ENCODE data around the gene PAGR1.
A peak's percentile ranks its signal among the peaks of the same experiment; 100 is the strongest.

Gene PAGR1

DNA sequence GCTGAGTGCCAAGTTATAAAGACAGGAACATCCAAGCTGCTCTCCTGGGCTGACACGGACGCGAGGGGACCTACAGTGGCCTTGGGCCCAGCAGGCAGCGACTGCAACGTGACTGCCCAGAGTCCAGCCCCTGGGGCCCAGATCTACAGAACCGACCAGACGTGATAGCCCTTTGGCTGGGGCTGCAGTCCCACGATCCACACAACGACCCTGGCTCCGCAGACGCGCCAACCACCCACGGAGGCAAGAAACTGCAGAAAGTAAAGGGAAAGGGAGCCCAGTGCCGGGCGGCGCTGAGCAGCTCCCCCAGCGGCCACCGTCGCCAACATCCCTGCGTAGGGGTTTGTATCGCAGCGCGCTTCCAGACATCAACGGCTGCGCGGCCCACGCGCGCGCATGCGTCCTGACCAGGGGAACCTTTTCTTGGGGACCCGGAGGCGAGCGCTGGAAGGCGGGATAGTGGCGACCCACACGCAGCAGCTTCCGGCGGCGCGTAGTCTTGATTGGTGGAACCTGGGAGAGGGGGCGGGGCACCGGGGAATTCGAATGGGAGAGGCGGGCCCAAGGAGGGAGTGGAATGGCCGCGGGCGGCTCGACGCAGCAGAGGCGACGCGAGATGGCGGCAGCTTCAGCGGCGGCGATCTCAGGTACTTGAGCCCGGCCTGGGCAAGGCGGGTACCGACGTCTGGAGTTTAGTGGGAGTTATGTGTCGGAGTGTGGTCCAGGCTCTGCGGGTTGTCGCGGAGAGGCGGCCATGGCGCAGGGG, 25.6 kb upstream of the PAGR1 start, which contains the start of gene KIF22 (continued):
- TF ChIP-seq OVOL3 (tag by site-specific recombination; IDR thresholded peaks at IDR 0.05) (no peak; the same call in 1 of the 2 replicates), ZNF146 (tag by site-specific recombination; IDR thresholded peaks at IDR 0.05) (0 out of 2 replicates have a peak, but pooled peaks have one; percentile 54), WT1 (tag by site-specific recombination; IDR thresholded peaks at IDR 0.05) (peak; percentile 69), ZNF48 (tag by site-specific recombination; IDR thresholded peaks at IDR 0.05) (no peak), ZNF585B (tag by site-specific recombination; IDR thresholded peaks at IDR 0.05) (no peak), ZSCAN30 (tag by site-specific recombination; IDR thresholded peaks at IDR 0.05) (peak; percentile 84), ZNF501 (tag by site-specific recombination; IDR thresholded peaks at IDR 0.05) (peak; percentile 88), REPIN1 (tag by site-specific recombination; IDR thresholded peaks at IDR 0.05; ENCODE audit: low read depth) (0 out of 2 replicates have a peak, but pooled peaks have one; percentile 50), ZNF76 (tag by site-specific recombination; IDR thresholded peaks at IDR 0.05; ENCODE audit: borderline replicate concordance, low read depth) (peak; percentile 58; the same call in 1 of the 2 replicates), ZNF302 (tag by site-specific recombination; IDR thresholded peaks at IDR 0.05; ENCODE audit: low read depth) (no peak), ZBTB48 (tag by site-specific recombination; IDR thresholded peaks at IDR 0.05) (peak; percentile 76), ZNF561 (tag by site-specific recombination; IDR thresholded peaks at IDR 0.05; ENCODE audit: borderline replicate concordance) (0 out of 2 replicates have a peak, but pooled peaks have one; percentile 55), KLF1 (tag by site-specific recombination; IDR thresholded peaks at IDR 0.05) (peak; percentile 54), KLF8 (tag by site-specific recombination; IDR thresholded peaks at IDR 0.05) (peak; percentile 59; the same call in 1 of the 2 replicates), ZFHX2 (tag by site-specific recombination; conservative IDR thresholded peaks at IDR 0.05) (peak; percentile 93), KLF9 (tag by site-specific recombination; IDR thresholded peaks at IDR 0.05; ENCODE audit: low read depth) (peak; percentile 93), ZNF324 (tag by site-specific recombination; IDR thresholded peaks at IDR 0.05) (peak; percentile 46; the same call in 1 of the 2 replicates), ZNF391 (tag by site-specific recombination; IDR thresholded peaks at IDR 0.05; ENCODE audit: borderline replicate concordance, low read depth) (peak; percentile 87; the same call in 1 of the 2 replicates), SP3 (tag by site-specific recombination; IDR thresholded peaks at IDR 0.05) (peak; percentile 95), ZNF121 (tag by site-specific recombination; IDR thresholded peaks at IDR 0.05) (peak; percentile 48; the same call in 1 of the 2 replicates), ZNF16 (tag by site-specific recombination; IDR thresholded peaks at IDR 0.05; ENCODE audit: low read depth) (no peak)
- TF ChIP-seq, protein P1, sequence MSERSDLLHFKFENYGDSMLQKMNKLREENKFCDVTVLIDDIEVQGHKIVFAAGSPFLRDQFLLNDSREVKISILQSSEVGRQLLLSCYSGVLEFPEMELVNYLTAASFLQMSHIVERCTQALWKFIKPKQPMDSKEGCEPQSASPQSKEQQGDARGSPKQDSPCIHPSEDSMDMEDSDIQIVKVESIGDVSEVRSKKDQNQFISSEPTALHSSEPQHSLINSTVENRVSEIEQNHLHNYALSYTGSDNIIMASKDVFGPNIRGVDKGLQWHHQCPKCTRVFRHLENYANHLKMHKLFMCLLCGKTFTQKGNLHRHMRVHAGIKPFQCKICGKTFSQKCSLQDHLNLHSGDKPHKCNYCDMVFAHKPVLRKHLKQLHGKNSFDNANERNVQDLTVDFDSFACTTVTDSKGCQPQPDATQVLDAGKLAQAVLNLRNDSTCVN (tag by site-specific recombination; optimal IDR thresholded peaks at IDR 0.05), result peak; percentile 95
- TF ChIP-seq, protein P2, sequence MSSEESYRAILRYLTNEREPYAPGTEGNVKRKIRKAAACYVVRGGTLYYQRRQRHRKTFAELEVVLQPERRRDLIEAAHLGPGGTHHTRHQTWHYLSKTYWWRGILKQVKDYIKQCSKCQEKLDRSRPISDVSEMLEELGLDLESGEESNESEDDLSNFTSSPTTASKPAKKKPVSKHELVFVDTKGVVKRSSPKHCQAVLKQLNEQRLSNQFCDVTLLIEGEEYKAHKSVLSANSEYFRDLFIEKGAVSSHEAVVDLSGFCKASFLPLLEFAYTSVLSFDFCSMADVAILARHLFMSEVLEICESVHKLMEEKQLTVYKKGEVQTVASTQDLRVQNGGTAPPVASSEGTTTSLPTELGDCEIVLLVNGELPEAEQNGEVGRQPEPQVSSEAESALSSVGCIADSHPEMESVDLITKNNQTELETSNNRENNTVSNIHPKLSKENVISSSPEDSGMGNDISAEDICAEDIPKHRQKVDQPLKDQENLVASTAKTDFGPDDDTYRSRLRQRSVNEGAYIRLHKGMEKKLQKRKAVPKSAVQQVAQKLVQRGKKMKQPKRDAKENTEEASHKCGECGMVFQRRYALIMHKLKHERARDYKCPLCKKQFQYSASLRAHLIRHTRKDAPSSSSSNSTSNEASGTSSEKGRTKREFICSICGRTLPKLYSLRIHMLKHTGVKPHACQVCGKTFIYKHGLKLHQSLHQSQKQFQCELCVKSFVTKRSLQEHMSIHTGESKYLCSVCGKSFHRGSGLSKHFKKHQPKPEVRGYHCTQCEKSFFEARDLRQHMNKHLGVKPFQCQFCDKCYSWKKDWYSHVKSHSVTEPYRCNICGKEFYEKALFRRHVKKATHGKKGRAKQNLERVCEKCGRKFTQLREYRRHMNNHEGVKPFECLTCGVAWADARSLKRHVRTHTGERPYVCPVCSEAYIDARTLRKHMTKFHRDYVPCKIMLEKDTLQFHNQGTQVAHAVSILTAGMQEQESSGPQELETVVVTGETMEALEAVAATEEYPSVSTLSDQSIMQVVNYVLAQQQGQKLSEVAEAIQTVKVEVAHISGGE (tag by site-specific recombination; conservative IDR thresholded peaks at IDR 0.05; ENCODE audit: low read depth), result peak; percentile 99
- TF ChIP-seq, protein P3, sequence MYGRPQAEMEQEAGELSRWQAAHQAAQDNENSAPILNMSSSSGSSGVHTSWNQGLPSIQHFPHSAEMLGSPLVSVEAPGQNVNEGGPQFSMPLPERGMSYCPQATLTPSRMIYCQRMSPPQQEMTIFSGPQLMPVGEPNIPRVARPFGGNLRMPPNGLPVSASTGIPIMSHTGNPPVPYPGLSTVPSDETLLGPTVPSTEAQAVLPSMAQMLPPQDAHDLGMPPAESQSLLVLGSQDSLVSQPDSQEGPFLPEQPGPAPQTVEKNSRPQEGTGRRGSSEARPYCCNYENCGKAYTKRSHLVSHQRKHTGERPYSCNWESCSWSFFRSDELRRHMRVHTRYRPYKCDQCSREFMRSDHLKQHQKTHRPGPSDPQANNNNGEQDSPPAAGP (tag by site-specific recombination; IDR thresholded peaks at IDR 0.05), result peak; percentile 73
- TF ChIP-seq, protein P4, sequence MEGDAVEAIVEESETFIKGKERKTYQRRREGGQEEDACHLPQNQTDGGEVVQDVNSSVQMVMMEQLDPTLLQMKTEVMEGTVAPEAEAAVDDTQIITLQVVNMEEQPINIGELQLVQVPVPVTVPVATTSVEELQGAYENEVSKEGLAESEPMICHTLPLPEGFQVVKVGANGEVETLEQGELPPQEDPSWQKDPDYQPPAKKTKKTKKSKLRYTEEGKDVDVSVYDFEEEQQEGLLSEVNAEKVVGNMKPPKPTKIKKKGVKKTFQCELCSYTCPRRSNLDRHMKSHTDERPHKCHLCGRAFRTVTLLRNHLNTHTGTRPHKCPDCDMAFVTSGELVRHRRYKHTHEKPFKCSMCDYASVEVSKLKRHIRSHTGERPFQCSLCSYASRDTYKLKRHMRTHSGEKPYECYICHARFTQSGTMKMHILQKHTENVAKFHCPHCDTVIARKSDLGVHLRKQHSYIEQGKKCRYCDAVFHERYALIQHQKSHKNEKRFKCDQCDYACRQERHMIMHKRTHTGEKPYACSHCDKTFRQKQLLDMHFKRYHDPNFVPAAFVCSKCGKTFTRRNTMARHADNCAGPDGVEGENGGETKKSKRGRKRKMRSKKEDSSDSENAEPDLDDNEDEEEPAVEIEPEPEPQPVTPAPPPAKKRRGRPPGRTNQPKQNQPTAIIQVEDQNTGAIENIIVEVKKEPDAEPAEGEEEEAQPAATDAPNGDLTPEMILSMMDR (tag by site-specific recombination; IDR thresholded peaks at IDR 0.05), result peak; percentile 96
- TF ChIP-seq, protein P5, sequence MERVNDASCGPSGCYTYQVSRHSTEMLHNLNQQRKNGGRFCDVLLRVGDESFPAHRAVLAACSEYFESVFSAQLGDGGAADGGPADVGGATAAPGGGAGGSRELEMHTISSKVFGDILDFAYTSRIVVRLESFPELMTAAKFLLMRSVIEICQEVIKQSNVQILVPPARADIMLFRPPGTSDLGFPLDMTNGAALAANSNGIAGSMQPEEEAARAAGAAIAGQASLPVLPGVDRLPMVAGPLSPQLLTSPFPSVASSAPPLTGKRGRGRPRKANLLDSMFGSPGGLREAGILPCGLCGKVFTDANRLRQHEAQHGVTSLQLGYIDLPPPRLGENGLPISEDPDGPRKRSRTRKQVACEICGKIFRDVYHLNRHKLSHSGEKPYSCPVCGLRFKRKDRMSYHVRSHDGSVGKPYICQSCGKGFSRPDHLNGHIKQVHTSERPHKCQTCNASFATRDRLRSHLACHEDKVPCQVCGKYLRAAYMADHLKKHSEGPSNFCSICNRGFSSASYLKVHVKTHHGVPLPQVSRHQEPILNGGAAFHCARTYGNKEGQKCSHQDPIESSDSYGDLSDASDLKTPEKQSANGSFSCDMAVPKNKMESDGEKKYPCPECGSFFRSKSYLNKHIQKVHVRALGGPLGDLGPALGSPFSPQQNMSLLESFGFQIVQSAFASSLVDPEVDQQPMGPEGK (tag by site-specific recombination; IDR thresholded peaks at IDR 0.05), result peak; percentile 71
